ENCODE data around the gene OR6J1. TPM values are rescaled to one million over a fixed set of nuclear protein-coding genes. Genes with fewer than 3 reads are reported as not detected.
"Not testable (repeated sequence)": the region's sequence is repeated elsewhere in the genome, so short reads cannot be mapped to it uniquely, and the experiment has no call there.

OR6J1 gene
- total and polyA plus RNA-seq, 2 experiments from 2014 or later, result not detected

- peaks cover 5% of the 10 kb centered on the region for H3K4me1 ChIP-seq (ENCODE audit: insufficient read depth)
- no peaks in the 10 kb centered on the region for H3K36me3 ChIP-seq (ENCODE audit: low read depth)
- no peak overlapping the region for H3K9ac ChIP-seq
- peaks cover 6% of the 10 kb centered on the region; the same call in 1 of the 2 replicates for H3F3A ChIP-seq (ENCODE audit: insufficient read depth)
- no peaks in the 10 kb centered on the region for H4K20me1 ChIP-seq (ENCODE audit: insufficient read depth)
- H3K27me3 ChIP-seq (replicated peaks; ENCODE audit: insufficient read depth), result no peaks in the 10 kb centered on the region
- WGBS, 2 experiments (ENCODE audit: low coverage in 1 of 2, low lambda C conversion rate in 2 of 2, missing lambda C conversion rate in 2 of 2), result 25 to 28% methylated on average over 3 of the region's 3 CpGs
- H2AFZ ChIP-seq, result no peak overlapping the region
- H3K4me3 ChIP-seq, result no peak overlapping the region
- no peak for TF ChIP-seq EZH2phosphoT487 (IDR thresholded peaks at IDR 0.05; ENCODE audit: insufficient read depth, low read depth)
- TF ChIP-seq EZH2 (IDR thresholded peaks at IDR 0.05; ENCODE audit: insufficient read depth, poor library complexity, severe bottlenecking), result no peak
- no peak for DNase-seq
- no peaks in the 10 kb centered on the region for H3K9me2 ChIP-seq (ENCODE audit: insufficient read depth)
- H3K79me2 ChIP-seq (ENCODE audit: insufficient read depth), result peaks cover 8% of the 10 kb centered on the region
- in situ Hi-C loops (cut with MboI), result no loop called here
- no peak overlapping the region for H3K27ac ChIP-seq
- no peaks in the 10 kb centered on the region for H3K9me3 ChIP-seq (ENCODE audit: low read depth)
- no peak overlapping the region for H3K4me2 ChIP-seq (ENCODE audit: unreplicated experiment)
These were observed 51.0 kb downstream of the OR6J1 start for GRCh38 chr14:22593189-22593588.

- no peak for TF ChIP-seq EZH2phosphoT487 (IDR thresholded peaks at IDR 0.05; ENCODE audit: insufficient read depth, low read depth)
- no peak for TF ChIP-seq EZH2 (IDR thresholded peaks at IDR 0.05; ENCODE audit: insufficient read depth, poor library complexity, severe bottlenecking)
- DNase-seq, result peak; percentile 100
- in situ Hi-C loops (cut with MboI), result no loop called here
These were observed 54.9 kb downstream of the OR6J1 start, which contains the start of gene DAD1 for GRCh38 chr14:22589096-22589839. Gene DAD1 (minus strand): TSS chr14:22589224. CDS start chr14:22589157, 67 bp downstream.

DNA sequence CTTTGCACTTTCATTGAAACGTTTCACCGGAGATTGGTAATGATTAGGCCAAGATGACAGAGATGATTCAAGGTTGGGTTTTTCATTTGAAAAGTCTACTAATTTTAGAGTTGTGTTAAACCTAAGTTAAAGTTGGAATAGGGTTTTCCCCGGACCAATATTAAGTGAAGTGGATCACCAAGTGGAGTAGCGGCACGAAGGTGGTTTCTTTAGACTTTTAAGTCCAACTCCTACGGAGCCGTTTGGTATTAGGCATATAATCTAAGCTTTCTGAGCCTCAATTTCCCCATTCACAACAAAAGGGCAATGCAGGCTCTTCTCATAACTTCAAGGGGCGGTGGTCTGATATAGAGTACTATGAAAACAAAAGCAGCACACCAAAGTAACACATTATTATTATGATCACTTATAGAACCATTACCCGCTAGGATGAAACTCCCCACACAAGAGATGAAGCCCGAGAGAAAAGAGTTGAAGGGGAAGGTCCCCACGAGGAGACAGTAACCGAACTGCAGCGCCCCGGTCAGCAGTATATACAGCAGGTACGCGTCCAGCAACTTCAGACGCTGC, 55.5 kb downstream of the OR6J1 start:
- Histone ChIP-seq H3K36me3 (ENCODE audit: low read depth) (0 out of 2 replicates have a peak, but pooled peaks cover 3% of the 10 kb centered on the region), H3K4me2 (ENCODE audit: unreplicated experiment) (peak overlapping the region; percentile 99), H4K20me1 (ENCODE audit: insufficient read depth) (no peaks in the 10 kb centered on the region), H3F3A (ENCODE audit: insufficient read depth) (peaks cover 9% of the 10 kb centered on the region; the same call in 1 of the 2 replicates), H3K27ac (peak overlapping the region; percentile 100), H3K79me2 (ENCODE audit: insufficient read depth) (peaks cover 54% of the 10 kb centered on the region), H3K9me3 (ENCODE audit: low read depth) (no peaks in the 10 kb centered on the region), H3K4me1 (ENCODE audit: insufficient read depth) (peaks cover 42% of the 10 kb centered on the region), H3K9me2 (ENCODE audit: insufficient read depth) (no peaks in the 10 kb centered on the region), H2AFZ (peak overlapping the region; percentile 73), H3K9ac (peak overlapping the region; percentile 98), H3K4me3 (peak overlapping the region; percentile 100), H3K27me3 (replicated peaks; ENCODE audit: insufficient read depth) (no peaks in the 10 kb centered on the region)
- no peak for TF ChIP-seq EZH2 (IDR thresholded peaks at IDR 0.05; ENCODE audit: insufficient read depth, poor library complexity, severe bottlenecking)
- TF ChIP-seq EZH2phosphoT487 (IDR thresholded peaks at IDR 0.05; ENCODE audit: insufficient read depth, low read depth), result no peak
- DNase-seq, result peak; percentile 36
- 1 to 3% methylated on average over 17 of the region's 17 CpGs for WGBS, 2 experiments (ENCODE audit: low coverage in 1 of 2, low lambda C conversion rate in 2 of 2, missing lambda C conversion rate in 2 of 2)
- in situ Hi-C loops (cut with MboI), result no loop called here

More at GRCh38 chr14:22589096-22589839, 54.9 kb downstream of the OR6J1 start, which contains the start of gene DAD1:
- no peaks in the 10 kb centered on the region for H4K20me1 ChIP-seq (ENCODE audit: insufficient read depth)
- H3F3A ChIP-seq (ENCODE audit: insufficient read depth), result peaks cover 9% of the 10 kb centered on the region; the same call in 1 of the 2 replicates
- peak within 1 kb of the TSS; percentile 100 for H3K4me3 ChIP-seq
- peak within 1 kb of the TSS; percentile 85 for H2AFZ ChIP-seq
- peaks cover 47% of the 10 kb centered on the region for H3K79me2 ChIP-seq (ENCODE audit: insufficient read depth)
- 2% methylated on average over 44 of the region's 44 CpGs for WGBS, 2 experiments (ENCODE audit: low coverage in 1 of 2, low lambda C conversion rate in 2 of 2, missing lambda C conversion rate in 2 of 2)
- H3K9me3 ChIP-seq (ENCODE audit: low read depth), result no peaks in the 10 kb centered on the region
- H3K27me3 ChIP-seq (replicated peaks; ENCODE audit: insufficient read depth), result no peaks in the 10 kb centered on the region
- H3K4me2 ChIP-seq (ENCODE audit: unreplicated experiment), result peak within 1 kb of the TSS; percentile 99
- H3K9ac ChIP-seq, result peak within 1 kb of the TSS; percentile 98
- H3K9me2 ChIP-seq (ENCODE audit: insufficient read depth), result no peaks in the 10 kb centered on the region
- H3K4me1 ChIP-seq (ENCODE audit: insufficient read depth), result peaks cover 36% of the 10 kb centered on the region
- H3K36me3 ChIP-seq (ENCODE audit: low read depth), result 0 out of 2 replicates have a peak, but pooled peaks cover 3% of the 10 kb centered on the region
- H3K27ac ChIP-seq, result peak within 1 kb of the TSS; percentile 100

DNA sequence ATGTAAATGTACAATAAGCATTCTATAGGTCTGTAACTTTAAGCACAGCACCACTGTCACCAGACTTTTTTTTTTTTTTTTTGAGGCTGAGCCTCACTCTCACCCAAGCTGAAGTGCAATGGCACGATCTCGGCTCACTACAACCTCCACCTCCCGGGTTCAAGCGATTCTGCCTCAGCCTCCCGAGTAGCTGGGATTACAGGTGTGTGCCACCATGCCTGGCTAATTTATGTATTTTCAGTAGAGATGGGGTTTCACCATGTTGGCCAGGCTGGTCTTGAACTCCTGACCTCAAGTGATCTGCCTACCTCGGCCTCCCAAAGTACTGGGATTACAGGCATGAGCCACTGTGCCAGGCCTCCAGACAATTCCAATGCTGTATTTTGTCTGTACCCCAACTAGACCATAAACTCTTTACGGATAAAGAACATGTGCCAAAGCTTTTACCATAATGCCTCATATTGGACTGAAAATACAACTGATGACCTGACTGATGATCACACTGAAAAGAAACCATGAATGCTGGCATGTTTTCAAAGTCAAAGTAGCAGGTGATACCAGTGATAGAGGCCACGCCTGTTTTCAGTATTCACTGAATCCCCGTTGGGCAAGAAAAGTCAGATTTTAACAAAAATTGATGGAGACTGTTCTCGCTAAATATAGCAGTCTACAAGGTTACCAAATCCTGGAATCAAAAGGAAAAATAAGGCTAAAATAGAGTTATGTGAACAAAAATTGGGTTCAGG, 56.3 kb downstream of the OR6J1 start:
- H3K27ac ChIP-seq, result peak overlapping the region; percentile 100
- H3K9me3 ChIP-seq (ENCODE audit: low read depth); H3K9me2 ChIP-seq (ENCODE audit: insufficient read depth); in situ Hi-C loops (cut with MboI); H3K27me3 ChIP-seq (replicated peaks; ENCODE audit: insufficient read depth); H3K36me3 ChIP-seq (ENCODE audit: low read depth); H3F3A ChIP-seq (ENCODE audit: insufficient read depth); H4K20me1 ChIP-seq (ENCODE audit: insufficient read depth): not testable (repeated sequence)
- H3K79me2 ChIP-seq (ENCODE audit: insufficient read depth), result peaks cover 61% of the 10 kb centered on the region
- H2AFZ ChIP-seq, result peak overlapping the region; percentile 73; the same call in 1 of the 2 replicates
- peak; percentile 32 for DNase-seq
- 74 to 76% methylated on average over 10 of the region's 10 CpGs for WGBS, 2 experiments (ENCODE audit: low coverage in 1 of 2, low lambda C conversion rate in 2 of 2, missing lambda C conversion rate in 2 of 2)
- H3K9ac ChIP-seq, result peak overlapping the region; percentile 98
- peak overlapping the region; percentile 100 for H3K4me3 ChIP-seq
- H3K4me1 ChIP-seq (ENCODE audit: insufficient read depth), result peaks cover 42% of the 10 kb centered on the region
- peak overlapping the region; percentile 99 for H3K4me2 ChIP-seq (ENCODE audit: unreplicated experiment)
